Vagina (tissue), 2 donors: ENCODE measurements around the gene HOXD3. TPM values are rescaled to one million over a fixed set of nuclear protein-coding genes. Genes with fewer than 3 reads are reported as not detected.

ENCODE experiments used
- DNase-seq, 2 donors: peaks; one replicate each; pipeline ENCODE4 v3.0.0-alpha.2; 2017; ENCODE audit errors: extremely low spot score in 2 of 2
- H3K27ac ChIP-seq: fragments of 200-600 bp; sonication (generic); one replicate; pipeline ENCODE4 v1.5.1; 2019
- H3K27me3 ChIP-seq: fragments of 200-600 bp; sonication (generic); one replicate; pipeline ENCODE4 v1.5.1; 2019
- H3K36me3 ChIP-seq, 2 donors: fragments of 200-600 bp; sonication (generic); one replicate each; pipeline ENCODE4 v1.5.1; 2017 to 2019
- H3K4me1 ChIP-seq: fragments of 200-600 bp; sonication (generic); one replicate; pipeline ENCODE4 v1.5.1; 2019
- H3K4me3 ChIP-seq, 2 donors: fragments of 200-600 bp; sonication (generic); 1 replicate in 1 of 2; 2 replicates in 1 of 2; pipeline ENCODE4 v1.5.1; 2016 to 2019
- H3K9me3 ChIP-seq: fragments of 200-600 bp; sonication (generic); one replicate; pipeline ENCODE4 v1.5.1; 2019
- POLR2A ChIP-seq, 2 donors: fragments of 450-650 bp; IDR thresholded peaks; one replicate each; pipeline ENCODE4 v1.6.1; 2017; ENCODE audit warnings: antibody characterized with exemption in 2 of 2, mild to moderate bottlenecking in 2 of 2, moderate library complexity in 2 of 2
- POLR2AphosphoS5 ChIP-seq, 2 donors: sonication (generic); formaldehyde crosslinking; IDR thresholded peaks; one replicate each; pipeline ENCODE4 v1.9.0; 2017; ENCODE audit warnings: antibody characterized with exemption in 2 of 2, mild to moderate bottlenecking in 2 of 2, low read depth in 1 of 2; ENCODE audit not compliant: insufficient read depth in 1 of 2
- intact Hi-C: fragments of 100-400 bp; cut with DNase I; formaldehyde crosslinking; loops from one replicate; pipeline ENCODE4 v1.15.1; 2023
- total RNA-seq: library from RNA; depleted of rRNA; stranded (reverse); fragments of >200 nt; gene quantifications from one replicate; pipeline ENCODE4 v1.2.3, GENCODE V29; 2016
- TF ChIP-seq, protein P1 (sequence below), 3 experiments: fragments of 450-650 bp in 2 of 3; fragments of 200-600 bp in 1 of 3; sonication (generic) in 1 of 3; IDR thresholded peaks; one replicate each; pipeline ENCODE4 v1.5.1; 2017 to 2019; ENCODE audit warnings: antibody characterized with exemption in 3 of 3, mild to moderate bottlenecking in 2 of 3, moderate library complexity in 2 of 3

Gene HOXD3
- total RNA-seq, 1 donor from 2014 or later: 11.8 TPM

DNA sequence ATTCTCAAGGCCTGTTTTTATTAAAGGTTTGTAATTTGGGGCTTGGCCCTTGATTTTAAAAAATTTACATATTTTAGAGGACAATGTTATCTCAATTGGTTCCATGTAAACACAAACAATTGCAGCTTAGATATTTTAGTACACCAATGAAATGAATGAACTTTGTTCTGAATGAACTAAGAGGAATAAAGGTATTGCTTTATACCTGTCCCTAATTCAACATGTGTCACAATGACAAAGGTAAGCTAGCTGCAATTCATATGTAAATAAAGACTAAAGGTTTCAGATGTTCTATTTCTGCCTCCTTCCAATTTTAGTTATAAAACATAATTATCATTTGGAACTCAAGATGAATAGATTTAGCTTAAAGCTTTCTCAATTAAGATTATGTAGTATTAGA is 42.8 kb downstream of the HOXD3 start:
- DNase-seq: no peak
- TF ChIP-seq, protein P1, sequence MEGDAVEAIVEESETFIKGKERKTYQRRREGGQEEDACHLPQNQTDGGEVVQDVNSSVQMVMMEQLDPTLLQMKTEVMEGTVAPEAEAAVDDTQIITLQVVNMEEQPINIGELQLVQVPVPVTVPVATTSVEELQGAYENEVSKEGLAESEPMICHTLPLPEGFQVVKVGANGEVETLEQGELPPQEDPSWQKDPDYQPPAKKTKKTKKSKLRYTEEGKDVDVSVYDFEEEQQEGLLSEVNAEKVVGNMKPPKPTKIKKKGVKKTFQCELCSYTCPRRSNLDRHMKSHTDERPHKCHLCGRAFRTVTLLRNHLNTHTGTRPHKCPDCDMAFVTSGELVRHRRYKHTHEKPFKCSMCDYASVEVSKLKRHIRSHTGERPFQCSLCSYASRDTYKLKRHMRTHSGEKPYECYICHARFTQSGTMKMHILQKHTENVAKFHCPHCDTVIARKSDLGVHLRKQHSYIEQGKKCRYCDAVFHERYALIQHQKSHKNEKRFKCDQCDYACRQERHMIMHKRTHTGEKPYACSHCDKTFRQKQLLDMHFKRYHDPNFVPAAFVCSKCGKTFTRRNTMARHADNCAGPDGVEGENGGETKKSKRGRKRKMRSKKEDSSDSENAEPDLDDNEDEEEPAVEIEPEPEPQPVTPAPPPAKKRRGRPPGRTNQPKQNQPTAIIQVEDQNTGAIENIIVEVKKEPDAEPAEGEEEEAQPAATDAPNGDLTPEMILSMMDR (IDR thresholded peaks at IDR 0.05): no peak
- TF ChIP-seq POLR2A (IDR thresholded peaks at IDR 0.05) (no peak), POLR2AphosphoS5 (IDR thresholded peaks at IDR 0.05; ENCODE audit: insufficient read depth in 1 of 2, low read depth in 1 of 2) (no peak)
- H3K27me3 ChIP-seq: no peaks in the 10 kb centered on the region
- no peak overlapping the region for H3K4me3 ChIP-seq
- intact Hi-C loops: no loop called here
- no peaks in the 10 kb centered on the region for H3K9me3 ChIP-seq
- H3K27ac ChIP-seq: no peak overlapping the region
- H3K36me3 ChIP-seq: no peaks in the 10 kb centered on the region
- H3K4me1 ChIP-seq: no peaks in the 10 kb centered on the region

DNA sequence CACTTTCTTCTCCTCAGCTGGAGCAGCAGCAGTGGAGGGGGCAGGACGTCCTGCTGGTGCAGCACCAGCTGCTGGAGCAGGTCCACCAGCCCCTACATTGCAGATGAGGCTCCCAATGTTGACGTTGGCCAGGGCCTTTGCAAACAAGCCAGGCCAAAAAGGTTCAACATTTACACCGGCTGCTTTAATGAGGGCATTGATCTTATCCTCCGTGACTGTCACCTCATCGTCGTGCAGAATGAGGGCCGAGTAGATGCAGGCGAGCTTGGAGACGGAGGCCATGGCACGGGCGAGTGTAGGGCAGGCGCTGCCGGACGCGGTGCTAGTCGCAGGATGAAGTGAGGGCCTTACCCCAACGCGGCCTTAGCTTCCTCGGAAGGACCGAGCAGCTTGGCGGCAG is 43.9 kb downstream of the HOXD3 start:
- Histone ChIP-seq H3K4me1 (no peaks in the 10 kb centered on the region), H3K9me3 (no peaks in the 10 kb centered on the region), H3K27ac (no peak overlapping the region), H3K36me3 (no peaks in the 10 kb centered on the region), H3K27me3 (no peaks in the 10 kb centered on the region), H3K4me3 (no peak overlapping the region)
- TF ChIP-seq POLR2A (IDR thresholded peaks at IDR 0.05): no peak
- TF ChIP-seq, protein P1 (IDR thresholded peaks at IDR 0.05): no peak
- TF ChIP-seq POLR2AphosphoS5 (IDR thresholded peaks at IDR 0.05; ENCODE audit: insufficient read depth in 1 of 2, low read depth in 1 of 2): no peak
- intact Hi-C loops: no loop called here
- DNase-seq: no peak

DNA sequence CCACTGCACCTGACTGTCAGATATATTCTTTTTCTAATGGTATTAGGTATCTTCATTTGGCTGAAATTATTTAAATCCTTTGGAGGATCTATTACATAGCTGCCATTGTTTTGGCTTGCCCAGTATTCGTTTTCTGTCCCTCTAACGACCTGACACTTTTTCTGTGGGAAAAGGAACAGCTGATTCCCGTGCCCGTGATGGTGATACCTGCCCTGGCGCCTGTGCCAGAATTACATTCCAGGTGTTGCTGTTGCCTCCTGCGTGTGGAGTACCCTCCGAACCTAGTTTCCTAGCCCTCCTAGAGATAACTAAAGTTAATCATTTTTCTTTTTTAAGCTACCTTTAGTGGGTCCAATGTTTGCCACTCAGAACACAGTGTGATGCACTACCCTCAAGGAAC is 45.4 kb downstream of the HOXD3 start:
- Histone ChIP-seq H3K27ac (no peak overlapping the region), H3K27me3 (no peaks in the 10 kb centered on the region), H3K9me3 (no peaks in the 10 kb centered on the region), H3K4me3 (no peak overlapping the region), H3K4me1 (no peaks in the 10 kb centered on the region), H3K36me3 (no peaks in the 10 kb centered on the region)
- TF ChIP-seq, protein P1 (IDR thresholded peaks at IDR 0.05): no peak
- TF ChIP-seq POLR2AphosphoS5 (IDR thresholded peaks at IDR 0.05; ENCODE audit: insufficient read depth in 1 of 2, low read depth in 1 of 2) (no peak), POLR2A (IDR thresholded peaks at IDR 0.05) (no peak)
- intact Hi-C loops: no loop called here
- DNase-seq: no peak

DNA sequence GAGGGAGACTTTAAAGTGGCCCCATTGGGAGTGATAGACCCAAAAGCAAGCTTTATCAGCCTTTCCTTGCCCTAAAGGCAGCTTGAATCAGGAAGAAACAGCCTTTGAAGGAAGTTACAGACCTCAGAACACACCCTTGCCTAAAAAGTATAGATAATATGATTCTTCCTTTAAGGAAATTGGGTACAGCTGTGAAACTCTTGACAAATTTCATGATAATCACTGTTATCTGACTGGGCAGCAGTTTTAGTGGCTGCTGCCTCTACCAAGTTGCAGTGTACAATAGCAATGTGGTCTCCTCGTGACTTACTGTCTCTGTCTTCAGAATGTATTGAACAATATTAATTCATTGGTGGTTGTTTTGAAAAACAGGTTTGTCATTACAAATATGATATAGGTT is 48.0 kb downstream of the HOXD3 start:
- intact Hi-C loops: no loop called here
- H3K4me3 ChIP-seq: no peak overlapping the region
- H3K27me3 ChIP-seq: no peaks in the 10 kb centered on the region
- TF ChIP-seq POLR2A (IDR thresholded peaks at IDR 0.05) (no peak), POLR2AphosphoS5 (IDR thresholded peaks at IDR 0.05; ENCODE audit: insufficient read depth in 1 of 2, low read depth in 1 of 2) (no peak)
- TF ChIP-seq, protein P1 (IDR thresholded peaks at IDR 0.05): no peak
- H3K27ac ChIP-seq: no peak overlapping the region
- no peaks in the 10 kb centered on the region for H3K36me3 ChIP-seq
- no peaks in the 10 kb centered on the region for H3K4me1 ChIP-seq
- no peak for DNase-seq
- no peaks in the 10 kb centered on the region for H3K9me3 ChIP-seq

DNA sequence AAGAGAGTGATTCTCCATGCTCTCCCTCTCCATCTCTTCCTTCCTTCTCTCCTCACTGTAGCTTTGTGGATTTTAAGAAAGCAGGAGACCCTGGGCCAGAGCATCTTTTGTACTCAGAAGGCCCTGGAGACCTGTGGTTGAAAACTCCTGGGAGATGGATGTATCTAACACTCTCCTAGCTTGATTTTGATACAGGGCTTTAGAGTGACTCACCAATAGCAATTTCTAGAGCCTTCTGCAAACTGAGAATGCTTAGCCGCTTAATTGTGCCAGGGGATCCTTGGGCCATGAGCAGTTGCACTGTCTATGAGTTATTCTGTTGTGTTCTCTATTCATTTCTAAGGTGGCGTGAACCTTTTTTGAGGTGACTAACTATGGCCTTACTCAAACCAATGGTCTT is 49.0 kb downstream of the HOXD3 start:
- Histone ChIP-seq H3K4me3 (no peak overlapping the region), H3K27ac (no peak overlapping the region), H3K36me3 (no peaks in the 10 kb centered on the region), H3K9me3 (no peaks in the 10 kb centered on the region), H3K27me3 (no peaks in the 10 kb centered on the region), H3K4me1 (no peaks in the 10 kb centered on the region)
- no peak for DNase-seq
- intact Hi-C loops: no loop called here
- TF ChIP-seq, protein P1 (IDR thresholded peaks at IDR 0.05): no peak
- TF ChIP-seq POLR2AphosphoS5 (IDR thresholded peaks at IDR 0.05; ENCODE audit: insufficient read depth in 1 of 2, low read depth in 1 of 2) (no peak), POLR2A (IDR thresholded peaks at IDR 0.05) (no peak)
